Liver (tissue), 9 donors: ENCODE measurements around the gene LYSMD3. TPM values are rescaled to one million over a fixed set of nuclear protein-coding genes. Genes with fewer than 3 reads are reported as not detected.
A peak's percentile ranks its signal among the peaks of the same experiment; 100 is the strongest.

Experiments
- DNase-seq: peaks from one replicate; pipeline ENCODE4 v3.0.0-alpha.2; 2017; ENCODE audit warnings: low spot score
- H3K27ac ChIP-seq, 2 donors: one replicate each; pipeline ENCODE4 v1.7.0; 2013; ENCODE audit warnings: inconsistent platforms in 2 of 2, low read length in 2 of 2, control low read depth in 1 of 2, low read depth in 1 of 2, mild to moderate bottlenecking in 1 of 2
- H3K27me3 ChIP-seq, 4 donors: one replicate each; pipeline versions ENCODE4 v1.6.1 to v1.7.0; 2013; ENCODE audit warnings: low read length in 3 of 4, inconsistent platforms in 1 of 4, mild to moderate bottlenecking in 1 of 4, moderate library complexity in 1 of 4; ENCODE audit not compliant: control insufficient read depth in 4 of 4, insufficient read depth in 4 of 4
- H3K36me3 ChIP-seq, 4 donors: one replicate each; pipeline versions ENCODE4 v1.6.1 to v1.7.0; 2013; ENCODE audit warnings: low read length in 3 of 4, mild to moderate bottlenecking in 3 of 4, low read depth in 1 of 4, moderate library complexity in 1 of 4; ENCODE audit not compliant: control insufficient read depth in 4 of 4, insufficient read depth in 3 of 4
- H3K4me1 ChIP-seq, 4 donors: one replicate each; pipeline versions ENCODE4 v1.6.1 to v1.7.0; 2013; ENCODE audit warnings: low read length in 3 of 4, mild to moderate bottlenecking in 3 of 4, moderate library complexity in 1 of 4; ENCODE audit not compliant: control insufficient read depth in 4 of 4, insufficient read depth in 4 of 4
- H3K4me3 ChIP-seq, 3 donors: one replicate each; pipeline versions ENCODE4 v1.6.1 to v1.7.0; 2013; ENCODE audit warnings: low read length in 3 of 3, control low read depth in 1 of 3, low read depth in 1 of 3, mild to moderate bottlenecking in 1 of 3
- H3K9ac ChIP-seq, 2 donors: one replicate each; pipeline ENCODE4 v1.7.0; 2013; ENCODE audit warnings: low read length in 2 of 2, mild to moderate bottlenecking in 2 of 2, moderate library complexity in 2 of 2, control low read depth in 1 of 2, low read depth in 1 of 2
- H3K9me3 ChIP-seq, 4 donors: one replicate each; pipeline versions ENCODE4 v1.6.1 to v1.7.0; 2013; ENCODE audit warnings: low read length in 3 of 4; ENCODE audit not compliant: control insufficient read depth in 4 of 4
- CTCF ChIP-seq: fragments of 150-350 bp; IDR thresholded peaks from 2 replicates; pipeline ENCODE4 v1.5.1; 2017; ENCODE audit warnings: improper control_type of control experiment, low read depth, low read length; ENCODE audit not compliant: missing input control
- FOXA2 ChIP-seq: IDR thresholded peaks from 2 replicates; pipeline ENCODE4 v1.6.1; 2016; ENCODE audit warnings: antibody characterized with exemption
- HNF4A ChIP-seq, 2 donors: conservative IDR thresholded peaks; 2 replicates each; pipeline ENCODE4 v1.6.1; 2016; ENCODE audit warnings: antibody characterized with exemption in 2 of 2, mild to moderate bottlenecking in 2 of 2
- HNF4G ChIP-seq: IDR thresholded peaks from 2 replicates; pipeline ENCODE4 v1.6.1; 2016; ENCODE audit warnings: antibody characterized with exemption
- JUND ChIP-seq, 2 donors: IDR thresholded peaks; 2 replicates each; pipeline ENCODE4 v1.6.1; 2016; ENCODE audit warnings: antibody characterized with exemption in 2 of 2
- RAD21 ChIP-seq, 2 donors: IDR thresholded peaks; 2 replicates each; pipeline ENCODE4 v1.6.1; 2016; ENCODE audit warnings: antibody characterized with exemption in 2 of 2, mild to moderate bottlenecking in 2 of 2
- SP1 ChIP-seq: IDR thresholded peaks from 2 replicates; pipeline ENCODE4 v1.6.1; 2018; ENCODE audit warnings: antibody characterized with exemption, mild to moderate bottlenecking
- YY1 ChIP-seq: IDR thresholded peaks from 2 replicates; pipeline ENCODE4 v1.6.1; 2016; ENCODE audit warnings: antibody characterized with exemption, mild to moderate bottlenecking
- ZBTB33 ChIP-seq: IDR thresholded peaks from 2 replicates; pipeline ENCODE4 v1.6.1; 2016; ENCODE audit warnings: antibody characterized with exemption
- WGBS: extraction: QIAGEN DNeasy Blood & Tissue Kit; methylation state at CpG from one replicate; pipeline ENCODE4 v1.1.7; 2013; 5-methylcytosine and 5-hydroxymethylcytosine counted together
- polyA plus RNA-seq, 2 donors: library from polyadenylated mRNA; stranded (reverse) in 1 of 2; unstranded in 1 of 2; fragments of 200-250 nt in 1 of 2; fragments of >200 nt in 1 of 2; fragmentation: Nextera tagmentation in 1 of 2; extraction: Ambion mirVana in 1 of 2; gene quantifications; one replicate each; pipeline versions ENCODE4 v1.2.1 to v1.2.3, GENCODE V29; 2013 to 2015
- total RNA-seq, 2 donors: library from RNA; depleted of rRNA; stranded (reverse); fragments of >200 nt; gene quantifications; one replicate each; pipeline ENCODE4 v1.2.3, GENCODE V29; 2014
- TF ChIP-seq, protein P1 (sequence below): IDR thresholded peaks from 2 replicates; pipeline ENCODE4 v1.6.1; 2016; ENCODE audit warnings: antibody characterized with exemption
- donor health status: healthy.
- donor health status: healthy.
- donor health status: healthy.
- donor health status: healthy.
- donor health status: healthy.

The LYSMD3 gene
- total and polyA plus RNA-seq, 4 donors: 8.8 to 23.6 (median 11.0) TPM

DNA sequence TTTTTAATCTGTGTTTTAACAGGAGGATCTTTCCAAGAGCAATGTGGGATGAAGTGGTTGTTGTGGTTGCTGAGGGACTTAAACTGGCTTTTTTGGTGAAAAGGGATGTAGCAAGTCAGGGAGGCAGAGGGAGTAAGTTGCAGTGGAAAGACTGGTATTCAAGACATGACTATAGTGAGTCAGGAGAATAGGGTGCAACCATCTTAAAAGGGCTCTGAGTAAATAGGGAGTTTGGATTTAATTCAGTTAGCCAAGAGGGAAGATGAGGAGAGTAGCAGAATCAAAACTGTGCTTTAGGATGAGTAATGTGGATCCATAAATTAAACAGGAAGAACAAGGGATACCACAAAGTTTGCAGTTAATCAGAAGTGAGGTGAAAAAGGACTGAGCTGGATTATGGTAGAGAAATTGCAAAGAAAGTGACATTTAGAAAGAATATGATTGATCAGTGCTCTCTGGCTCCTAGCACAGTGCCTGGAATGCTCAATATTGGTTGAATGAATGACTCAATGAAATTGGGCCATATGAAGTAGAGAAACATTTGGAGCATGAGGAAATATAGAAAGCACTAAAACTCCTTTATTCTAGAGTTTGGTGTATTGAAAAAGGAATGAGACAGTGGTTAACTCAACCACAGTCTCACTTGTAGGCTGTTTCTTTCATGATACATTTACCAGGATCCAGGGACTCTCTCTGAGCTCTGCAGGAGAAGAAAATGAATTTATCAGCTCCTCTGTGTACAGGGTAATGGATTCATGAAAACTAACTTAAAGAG, 49.6 kb downstream of the LYSMD3 start:
- Histone ChIP-seq H3K4me1 (peaks cover 0 to 14% (median 1%) of the 10 kb centered on the region in 4 donors), H3K27ac (no peak overlapping the region), H3K27me3 (no peaks in the 10 kb centered on the region), H3K36me3 (no peaks in the 10 kb centered on the region), H3K4me3 (no peak overlapping the region), H3K9me3 (no peaks in the 10 kb centered on the region), H3K9ac (no peak overlapping the region)
- TF ChIP-seq FOXA2: no peak
- TF ChIP-seq JUND (IDR thresholded peaks at IDR 0.05): no peak
- DNase-seq: no peak

- H3K4me1 ChIP-seq: peaks cover 0 to 27% (median 9%) of the 10 kb centered on the region in 4 donors
- peak overlapping the region; percentile 33 to 69 for H3K9ac ChIP-seq
- DNase-seq: no peak
- H3K27me3 ChIP-seq: no peaks in the 10 kb centered on the region
- H3K9me3 ChIP-seq: no peaks in the 10 kb centered on the region
- TF ChIP-seq CTCF (no peak), RAD21 (IDR thresholded peaks at IDR 0.05) (no peak), SP1 (no peak), HNF4A (conservative IDR thresholded peaks at IDR 0.05) (peak in 1 of 2 donors; percentile 22)
- H3K36me3 ChIP-seq: no peaks in the 10 kb centered on the region
- WGBS: 39% methylated on average over 8 of the region's 8 CpGs
- peak overlapping the region; percentile 28 to 69 (median 30) for H3K4me3 ChIP-seq
- peak overlapping the region; percentile 39 to 51 for H3K27ac ChIP-seq
Measured at GRCh38 chr5:90477621-90478215, 51.7 kb downstream of the LYSMD3 start.

GRCh38 chr5:90477073-90477472, 52.3 kb downstream of the LYSMD3 start:
- Histone ChIP-seq H3K27me3 (no peaks in the 10 kb centered on the region), H3K9ac (no peak overlapping the region), H3K4me3 (peak overlapping the region; percentile 28 to 69 (median 30)), H3K4me1 (peaks cover 0 to 31% (median 12%) of the 10 kb centered on the region in 4 donors), H3K9me3 (no peaks in the 10 kb centered on the region), H3K27ac (peak overlapping the region; percentile 2 to 51), H3K36me3 (no peaks in the 10 kb centered on the region)
- 58% methylated on average over 2 of the region's 2 CpGs for WGBS
- no peak for DNase-seq
- TF ChIP-seq, protein P1, sequence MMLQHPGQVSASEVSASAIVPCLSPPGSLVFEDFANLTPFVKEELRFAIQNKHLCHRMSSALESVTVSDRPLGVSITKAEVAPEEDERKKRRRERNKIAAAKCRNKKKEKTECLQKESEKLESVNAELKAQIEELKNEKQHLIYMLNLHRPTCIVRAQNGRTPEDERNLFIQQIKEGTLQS: no peak
- TF ChIP-seq YY1 (no peak), ZBTB33 (no peak), HNF4G (no peak), CTCF (no peak), HNF4A (conservative IDR thresholded peaks at IDR 0.05) (no peak)
